Hepatocyte (in vitro differentiated cells): ENCODE measurements around the gene LBP. TPM values are rescaled to one million over a fixed set of nuclear protein-coding genes. Genes with fewer than 3 reads are reported as not detected.

Source experiments
- DNase-seq: peaks from one replicate; pipeline ENCODE4 v3.0.0-alpha.2; 2016; ENCODE audit warnings: low spot score
- H2AFZ ChIP-seq: fragments of 200-600 bp; sonication (generic); 2 replicates; pipeline ENCODE4 v1.6.0; 2016; ENCODE audit warnings: antibody characterized with exemption, mild to moderate bottlenecking
- H3K27ac ChIP-seq: fragments of 200-600 bp; sonication (generic); 2 replicates; pipeline ENCODE4 v1.5.1; 2016; ENCODE audit warnings: mild to moderate bottlenecking
- H3K27me3 ChIP-seq: fragments of 200-600 bp; sonication (generic); 2 replicates; pipeline ENCODE4 v1.6.1; 2016
- H3K36me3 ChIP-seq: fragments of 200-600 bp; sonication (generic); replicated peaks from 2 replicates; pipeline ENCODE4 v1.5.1; 2016; ENCODE audit warnings: low read depth; ENCODE audit not compliant: insufficient read depth
- H3K4me1 ChIP-seq: fragments of 200-600 bp; sonication (generic); 2 replicates; pipeline ENCODE4 v1.5.1; 2016; ENCODE audit warnings: mild to moderate bottlenecking, moderate library complexity; ENCODE audit not compliant: insufficient read depth
- H3K4me2 ChIP-seq: fragments of 200-600 bp; sonication (generic); 2 replicates; pipeline ENCODE4 v1.6.0; 2016
- H3K4me3 ChIP-seq: fragments of 200-600 bp; sonication (generic); 2 replicates; pipeline ENCODE4 v1.5.1; 2016; ENCODE audit warnings: mild to moderate bottlenecking
- H3K79me2 ChIP-seq: fragments of 200-600 bp; sonication (generic); 2 replicates; pipeline ENCODE4 v1.6.0; 2017; ENCODE audit warnings: mild to moderate bottlenecking
- H3K9me2 ChIP-seq: fragments of 200-600 bp; sonication (generic); replicated peaks from 2 replicates; pipeline ENCODE4 v1.6.0; 2017; ENCODE audit warnings: mild to moderate bottlenecking; ENCODE audit not compliant: insufficient read depth
- H3K9me3 ChIP-seq: fragments of 200-600 bp; sonication (generic); 2 replicates; pipeline ENCODE4 v1.5.1; 2016; ENCODE audit warnings: low read depth, mild to moderate bottlenecking
- H4K20me1 ChIP-seq: fragments of 200-600 bp; sonication (generic); 2 replicates; pipeline ENCODE4 v1.6.0; 2016; ENCODE audit warnings: mild to moderate bottlenecking; ENCODE audit not compliant: insufficient read depth, poor library complexity, severe bottlenecking
- EZH2 ChIP-seq: fragments of 200-600 bp; sonication (generic); IDR thresholded peaks from 2 replicates; pipeline ENCODE4 v1.6.1; 2016; ENCODE audit warnings: antibody characterized with exemption, mild to moderate bottlenecking, borderline replicate concordance
- EZH2phosphoT487 ChIP-seq: fragments of 200-600 bp; sonication (generic); IDR thresholded peaks from one replicate; pipeline ENCODE4 v1.6.1; 2018; ENCODE audit warnings: antibody characterized with exemption, mild to moderate bottlenecking, low read depth, moderate library complexity; ENCODE audit not compliant: unreplicated experiment, severe bottlenecking
- WGBS: methylation state at CpG from one replicate; pipeline ENCODE4 v1.1.6; 2016; ENCODE audit warnings: low lambda C conversion rate; ENCODE audit errors: missing lambda C conversion rate; 5-methylcytosine and 5-hydroxymethylcytosine counted together
- polyA plus RNA-seq: library from polyadenylated mRNA; unstranded; fragments of >200 nt; fragmentation: Nextera tagmentation; extraction: Ambion mirVana; gene quantifications from 2 replicates; pipeline ENCODE4 v1.2.1, GENCODE V29; 2016
- total RNA-seq: library from RNA; depleted of rRNA; stranded (reverse); fragments of >200 nt; gene quantifications from 2 replicates; pipeline ENCODE4 v1.2.3, GENCODE V29; 2014
- TF ChIP-seq, protein P1 (sequence below): fragments of 200-600 bp; sonication (generic); IDR thresholded peaks from 2 replicates; pipeline ENCODE4 v1.5.1; 2016; ENCODE audit warnings: antibody characterized with exemption, mild to moderate bottlenecking; ENCODE audit not compliant: poor library complexity

The LBP gene
- total and polyA plus RNA-seq, 2 experiments from 2014 or later = 57.2 to 71.5 TPM

GRCh38 chr20:38350879-38351775, 4.8 kb downstream of the LBP start:
- no peaks in the 10 kb centered on the region for H3K36me3 ChIP-seq
- no peak overlapping the region for H3K4me2 ChIP-seq
- DNase-seq = no peak
- H2AFZ ChIP-seq = no peak overlapping the region
- H3K4me3 ChIP-seq = no peak overlapping the region
- no peaks in the 10 kb centered on the region for H3K9me2 ChIP-seq
- H3K4me1 ChIP-seq = no peaks in the 10 kb centered on the region
- 77% methylated on average over 15 of the region's 15 CpGs for WGBS
- no peaks in the 10 kb centered on the region for H3K9me3 ChIP-seq
- H4K20me1 ChIP-seq = no peaks in the 10 kb centered on the region
- no peak overlapping the region for H3K27ac ChIP-seq
- no peaks in the 10 kb centered on the region for H3K27me3 ChIP-seq
- TF ChIP-seq EZH2phosphoT487 (no peak), EZH2 (no peak)
- TF ChIP-seq, protein P1, sequence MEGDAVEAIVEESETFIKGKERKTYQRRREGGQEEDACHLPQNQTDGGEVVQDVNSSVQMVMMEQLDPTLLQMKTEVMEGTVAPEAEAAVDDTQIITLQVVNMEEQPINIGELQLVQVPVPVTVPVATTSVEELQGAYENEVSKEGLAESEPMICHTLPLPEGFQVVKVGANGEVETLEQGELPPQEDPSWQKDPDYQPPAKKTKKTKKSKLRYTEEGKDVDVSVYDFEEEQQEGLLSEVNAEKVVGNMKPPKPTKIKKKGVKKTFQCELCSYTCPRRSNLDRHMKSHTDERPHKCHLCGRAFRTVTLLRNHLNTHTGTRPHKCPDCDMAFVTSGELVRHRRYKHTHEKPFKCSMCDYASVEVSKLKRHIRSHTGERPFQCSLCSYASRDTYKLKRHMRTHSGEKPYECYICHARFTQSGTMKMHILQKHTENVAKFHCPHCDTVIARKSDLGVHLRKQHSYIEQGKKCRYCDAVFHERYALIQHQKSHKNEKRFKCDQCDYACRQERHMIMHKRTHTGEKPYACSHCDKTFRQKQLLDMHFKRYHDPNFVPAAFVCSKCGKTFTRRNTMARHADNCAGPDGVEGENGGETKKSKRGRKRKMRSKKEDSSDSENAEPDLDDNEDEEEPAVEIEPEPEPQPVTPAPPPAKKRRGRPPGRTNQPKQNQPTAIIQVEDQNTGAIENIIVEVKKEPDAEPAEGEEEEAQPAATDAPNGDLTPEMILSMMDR = no peak
- no peaks in the 10 kb centered on the region for H3K79me2 ChIP-seq

- DNase-seq = no peak
- no peaks in the 10 kb centered on the region for H3K36me3 ChIP-seq
- H3K9me3 ChIP-seq = no peaks in the 10 kb centered on the region
- no peaks in the 10 kb centered on the region for H3K4me1 ChIP-seq
- H3K9me2 ChIP-seq = no peaks in the 10 kb centered on the region
- TF ChIP-seq EZH2 = no peak
- TF ChIP-seq EZH2phosphoT487 = no peak
- TF ChIP-seq, protein P1 = no peak
- no peaks in the 10 kb centered on the region for H3K79me2 ChIP-seq
- no peak overlapping the region for H2AFZ ChIP-seq
- no peaks in the 10 kb centered on the region for H3K27me3 ChIP-seq
- no peak overlapping the region for H3K4me2 ChIP-seq
- no peak overlapping the region for H3K4me3 ChIP-seq
- no peaks in the 10 kb centered on the region for H4K20me1 ChIP-seq
- 66% methylated on average over 7 of the region's 7 CpGs for WGBS
- H3K27ac ChIP-seq = no peak overlapping the region
Observed at GRCh38 chr20:38353316-38353715, 7.0 kb downstream of the LBP start.

DNA sequence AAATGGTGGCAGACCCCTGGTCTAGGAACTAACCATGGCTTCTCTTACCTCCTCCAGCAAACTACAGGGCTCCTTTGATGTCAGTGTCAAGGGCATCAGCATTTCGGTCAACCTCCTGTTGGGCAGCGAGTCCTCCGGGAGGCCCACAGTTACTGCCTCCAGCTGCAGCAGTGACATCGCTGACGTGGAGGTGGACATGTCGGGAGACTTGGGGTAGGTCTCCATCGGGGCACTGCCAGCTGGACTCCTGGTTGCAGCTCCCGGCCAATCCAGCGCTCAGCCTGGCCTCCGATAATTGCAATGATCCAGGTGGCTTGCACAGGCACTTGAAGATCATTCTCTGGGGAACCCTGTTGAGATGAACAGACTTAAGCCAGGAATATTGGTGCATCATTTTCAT, 7.9 kb downstream of the LBP start:
- H3K4me2 ChIP-seq = no peak overlapping the region
- H2AFZ ChIP-seq = no peak overlapping the region
- DNase-seq = no peak
- H4K20me1 ChIP-seq = no peaks in the 10 kb centered on the region
- 98% methylated on average over 10 of the region's 10 CpGs for WGBS
- no peaks in the 10 kb centered on the region for H3K4me1 ChIP-seq
- no peaks in the 10 kb centered on the region for H3K27me3 ChIP-seq
- no peaks in the 10 kb centered on the region for H3K79me2 ChIP-seq
- H3K9me3 ChIP-seq = no peaks in the 10 kb centered on the region
- H3K9me2 ChIP-seq = no peaks in the 10 kb centered on the region
- H3K27ac ChIP-seq = no peak overlapping the region
- H3K4me3 ChIP-seq = no peak overlapping the region
- TF ChIP-seq, protein P1 = no peak
- TF ChIP-seq EZH2phosphoT487 (no peak), EZH2 (no peak)
- no peaks in the 10 kb centered on the region for H3K36me3 ChIP-seq
